Colonic mucosa (tissue), 4 donors: Measurements from ENCODE around the gene CISTR. TPM values are rescaled to one million over a fixed set of nuclear protein-coding genes. Genes with fewer than 3 reads are reported as not detected.

Experiments
- DNase-seq: peaks from one replicate; pipeline ENCODE4 v3.0.0-alpha.2; 2020
- H3K27ac ChIP-seq: fragments of 200-600 bp; one replicate; pipeline ENCODE4 v1.8.0; 2021
- H3K27me3 ChIP-seq: fragments of 200-600 bp; one replicate; pipeline ENCODE4 v1.8.0; 2021
- H3K36me3 ChIP-seq: fragments of 200-600 bp; one replicate; pipeline ENCODE4 v1.8.0; 2021
- H3K4me1 ChIP-seq: fragments of 200-600 bp; one replicate; pipeline ENCODE4 v1.8.0; 2021; ENCODE audit warnings: mild to moderate bottlenecking
- H3K4me3 ChIP-seq: fragments of 200-600 bp; one replicate; pipeline ENCODE4 v1.8.0; 2021
- H3K9ac ChIP-seq, 2 donors: one replicate each; pipeline ENCODE4 v1.7.0; 2013; ENCODE audit warnings: control low read depth in 2 of 2, low read depth in 2 of 2, low read length in 2 of 2
- H3K9me3 ChIP-seq: fragments of 200-600 bp; one replicate; pipeline ENCODE4 v1.8.0; 2021
- intact Hi-C: fragments of 100-400 bp; cut with DNase I; formaldehyde crosslinking; loops from one replicate; pipeline ENCODE4 v1.14.1; 2022
- total RNA-seq, 2 donors: library from RNA; stranded (reverse); fragmentation: NEBNext Ultra II Directional in 1 of 2; extraction: Animal tissue kit (Norgen Biotek cat#: 25700) in 1 of 2; gene quantifications; one replicate each; pipeline ENCODE4 v1.2.1, GENCODE V29; 2021
- TF ChIP-seq, protein P1 (sequence below): fragments of 200-600 bp; IDR thresholded peaks from one replicate; pipeline ENCODE4 v1.8.0; 2022; ENCODE audit warnings: antibody characterized with exemption, mild to moderate bottlenecking
- donor health status: healthy.
- donor health status: DM: no; HTN: no; CAD: no.
- donor health status: DM: no; HTN: no; CAD: no.

The CISTR gene
- total RNA-seq, 2 donors from 2014 or later, result not detected

DNA sequence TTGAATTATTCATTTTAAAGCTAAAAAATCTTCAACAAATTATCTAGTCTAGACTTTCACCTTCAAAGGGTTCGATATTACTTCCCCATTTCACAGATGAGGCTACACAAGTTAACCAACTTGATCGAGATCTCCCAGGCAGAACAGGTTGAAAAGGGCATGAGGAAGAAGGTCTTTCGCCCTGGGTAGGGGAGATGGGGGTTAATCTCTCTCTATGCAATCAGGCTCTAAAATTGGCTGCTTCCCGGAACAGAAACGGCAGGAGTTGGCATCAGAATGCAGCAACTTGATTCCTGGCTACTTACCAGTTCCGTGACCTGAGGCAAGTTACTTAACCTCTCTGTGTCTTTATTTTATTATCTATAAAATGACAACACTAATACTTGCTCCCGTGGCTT lies 2.4 kb upstream of the CISTR start:
- no peak overlapping the region for H3K27ac ChIP-seq
- peaks cover 8% of the 10 kb centered on the region for H3K4me1 ChIP-seq
- H3K9ac ChIP-seq, result no peak overlapping the region
- H3K36me3 ChIP-seq, result no peaks in the 10 kb centered on the region
- H3K4me3 ChIP-seq, result no peak overlapping the region
- no peaks in the 10 kb centered on the region for H3K9me3 ChIP-seq
- intact Hi-C loops, result no loop called here
- no peak for DNase-seq
- peaks cover 38% of the 10 kb centered on the region for H3K27me3 ChIP-seq
- TF ChIP-seq, protein P1, sequence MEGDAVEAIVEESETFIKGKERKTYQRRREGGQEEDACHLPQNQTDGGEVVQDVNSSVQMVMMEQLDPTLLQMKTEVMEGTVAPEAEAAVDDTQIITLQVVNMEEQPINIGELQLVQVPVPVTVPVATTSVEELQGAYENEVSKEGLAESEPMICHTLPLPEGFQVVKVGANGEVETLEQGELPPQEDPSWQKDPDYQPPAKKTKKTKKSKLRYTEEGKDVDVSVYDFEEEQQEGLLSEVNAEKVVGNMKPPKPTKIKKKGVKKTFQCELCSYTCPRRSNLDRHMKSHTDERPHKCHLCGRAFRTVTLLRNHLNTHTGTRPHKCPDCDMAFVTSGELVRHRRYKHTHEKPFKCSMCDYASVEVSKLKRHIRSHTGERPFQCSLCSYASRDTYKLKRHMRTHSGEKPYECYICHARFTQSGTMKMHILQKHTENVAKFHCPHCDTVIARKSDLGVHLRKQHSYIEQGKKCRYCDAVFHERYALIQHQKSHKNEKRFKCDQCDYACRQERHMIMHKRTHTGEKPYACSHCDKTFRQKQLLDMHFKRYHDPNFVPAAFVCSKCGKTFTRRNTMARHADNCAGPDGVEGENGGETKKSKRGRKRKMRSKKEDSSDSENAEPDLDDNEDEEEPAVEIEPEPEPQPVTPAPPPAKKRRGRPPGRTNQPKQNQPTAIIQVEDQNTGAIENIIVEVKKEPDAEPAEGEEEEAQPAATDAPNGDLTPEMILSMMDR, result no peak

DNA sequence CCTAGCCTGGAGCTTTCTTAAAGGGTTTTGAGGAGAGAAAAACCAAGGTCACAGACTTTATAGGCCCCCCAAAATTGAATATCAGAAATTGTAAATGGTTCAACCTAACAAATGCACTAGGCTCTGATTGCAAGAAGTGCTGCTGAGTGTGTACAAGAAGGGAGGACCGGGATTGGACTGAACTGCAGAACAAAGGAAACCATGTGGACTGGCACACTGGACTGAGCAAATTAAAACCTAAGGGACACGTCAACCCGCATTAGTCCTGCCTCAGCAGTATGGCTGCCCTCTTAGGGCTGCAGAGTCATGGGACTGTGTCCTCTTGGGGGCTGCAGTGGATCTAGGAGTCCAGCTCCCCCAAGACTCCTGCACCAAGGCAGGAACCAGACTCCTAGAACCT lies 842 bp upstream of the CISTR start:
- no peak for DNase-seq
- no peak overlapping the region for H3K9ac ChIP-seq
- intact Hi-C loops, result no loop called here
- H3K36me3 ChIP-seq, result no peaks in the 10 kb centered on the region
- H3K4me3 ChIP-seq, result no peak overlapping the region
- H3K9me3 ChIP-seq, result no peaks in the 10 kb centered on the region
- no peak overlapping the region for H3K27ac ChIP-seq
- TF ChIP-seq, protein P1, result no peak
- peaks cover 8% of the 10 kb centered on the region for H3K4me1 ChIP-seq
- peaks cover 51% of the 10 kb centered on the region for H3K27me3 ChIP-seq

DNA sequence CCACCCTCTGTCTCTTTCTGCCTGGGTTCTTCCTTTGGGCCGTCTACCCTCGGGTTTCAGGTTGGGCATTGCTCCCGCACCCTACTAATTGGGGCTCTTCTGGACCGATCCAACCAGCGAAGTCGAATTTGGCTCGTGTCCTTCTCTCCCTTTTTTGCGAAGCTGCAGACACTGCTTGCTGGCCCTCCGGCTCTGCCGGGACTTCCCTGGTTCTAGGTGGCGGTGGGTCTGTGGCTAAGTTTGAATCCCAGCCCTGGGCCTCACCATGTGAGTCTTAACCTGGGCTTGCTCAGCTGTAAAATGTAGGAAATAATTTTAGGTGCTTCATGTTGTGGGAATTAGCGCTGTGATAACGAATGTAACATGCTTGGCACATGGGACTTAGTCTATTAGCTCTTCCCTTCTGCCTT lies 418 bp upstream of the CISTR start:
- no peaks in the 10 kb centered on the region for H3K9me3 ChIP-seq
- peaks cover 8% of the 10 kb centered on the region for H3K4me1 ChIP-seq
- H3K4me3 ChIP-seq, result no peak overlapping the region
- peaks cover 55% of the 10 kb centered on the region for H3K27me3 ChIP-seq
- no peak overlapping the region for H3K27ac ChIP-seq
- H3K9ac ChIP-seq, result no peak overlapping the region
- intact Hi-C loops, result no loop called here
- TF ChIP-seq, protein P1, result no peak
- H3K36me3 ChIP-seq, result no peaks in the 10 kb centered on the region
- DNase-seq, result no peak

DNA sequence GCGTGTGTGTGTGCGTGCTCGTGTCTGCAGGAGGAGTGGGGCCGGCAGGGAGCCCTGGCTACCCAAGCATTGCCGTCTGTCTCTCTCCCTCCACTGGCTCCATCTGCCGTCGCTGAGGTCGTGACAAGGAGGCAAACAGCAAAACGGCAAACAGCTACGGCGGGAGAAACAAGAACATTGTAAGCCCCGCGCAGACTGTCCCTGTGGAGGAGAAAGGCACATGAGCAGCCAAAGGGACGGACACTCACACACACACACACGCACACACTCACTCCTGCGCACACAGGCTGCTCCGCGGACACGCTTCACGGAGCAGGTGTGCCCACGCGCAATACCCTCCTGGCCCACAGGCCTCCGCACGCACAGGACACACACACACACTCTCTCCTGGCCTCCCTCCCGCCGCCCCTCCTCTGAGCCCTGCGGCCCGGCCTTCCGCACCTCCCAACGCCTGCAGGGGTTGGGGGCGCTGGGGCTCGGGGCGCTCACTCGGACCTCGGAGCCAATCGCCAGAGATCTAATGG lies 905 bp downstream of the CISTR start:
- no peaks in the 10 kb centered on the region for H3K9me3 ChIP-seq
- TF ChIP-seq, protein P1, result no peak
- H3K36me3 ChIP-seq, result no peaks in the 10 kb centered on the region
- peak overlapping the region; percentile 43 for H3K4me3 ChIP-seq
- no peak for DNase-seq
- intact Hi-C loops, result no loop called here
- H3K27me3 ChIP-seq, result peaks cover 58% of the 10 kb centered on the region
- no peak overlapping the region for H3K27ac ChIP-seq
- H3K9ac ChIP-seq, result no peak overlapping the region
- H3K4me1 ChIP-seq, result peaks cover 8% of the 10 kb centered on the region

DNA sequence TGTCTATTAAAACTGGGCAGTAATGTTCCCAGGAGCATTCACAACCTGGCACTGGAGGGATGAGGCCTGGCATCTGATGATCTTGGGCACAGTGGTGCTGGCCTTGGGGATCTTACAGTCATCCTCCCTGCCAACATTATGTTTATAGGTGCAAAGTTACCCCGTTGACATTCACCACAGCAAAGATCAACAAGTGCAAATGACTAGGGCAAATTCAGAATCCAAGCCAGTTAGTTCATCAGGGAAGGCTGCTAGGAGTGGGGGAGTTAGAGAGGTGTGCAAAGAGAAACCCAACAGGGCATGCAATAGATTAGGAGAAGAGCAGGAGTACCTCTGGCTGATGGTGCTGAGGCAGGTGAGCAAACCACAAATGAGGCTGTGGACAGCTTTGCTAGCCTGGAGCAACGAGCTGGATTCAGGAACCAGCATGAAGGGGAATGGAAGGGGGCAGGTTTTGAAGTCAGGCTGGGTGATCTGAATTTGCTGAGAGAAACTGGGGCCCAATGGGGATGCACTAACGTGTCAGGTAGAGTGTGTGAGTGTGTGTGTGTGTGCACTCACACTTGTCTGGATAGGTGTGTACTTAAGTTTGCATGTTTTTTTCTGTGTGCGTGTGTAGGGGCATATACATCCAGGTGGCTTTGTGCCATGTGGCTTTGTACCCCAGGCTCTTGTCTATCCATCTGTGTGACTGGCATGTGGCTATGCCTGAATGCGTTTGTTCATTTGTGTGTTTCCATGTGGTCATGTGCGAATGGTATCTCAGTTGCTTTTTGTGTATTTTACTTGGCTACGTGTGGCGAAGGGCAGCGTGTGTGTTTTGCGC lies 1.6 kb downstream of the CISTR start:
- TF ChIP-seq, protein P1, result no peak
- no peak overlapping the region for H3K9ac ChIP-seq
- no peak for DNase-seq
- no peak overlapping the region for H3K4me3 ChIP-seq
- no peak overlapping the region for H3K27ac ChIP-seq
- H3K36me3 ChIP-seq, result no peaks in the 10 kb centered on the region
- peaks cover 56% of the 10 kb centered on the region for H3K27me3 ChIP-seq
- intact Hi-C loops, result no loop called here
- H3K9me3 ChIP-seq, result no peaks in the 10 kb centered on the region
- H3K4me1 ChIP-seq, result peaks cover 8% of the 10 kb centered on the region
